Neutrophil (primary cell): ENCODE measurements around the gene CABLES1.

ENCODE experiments used
- H3K27ac ChIP-seq: fragments of 200-600 bp; sonication (generic); 2 replicates; pipeline ENCODE4 v1.5.1; 2016; ENCODE audit warnings: mild to moderate bottlenecking, moderate library complexity
- H3K27me3 ChIP-seq: fragments of 200-600 bp; sonication (generic); 2 replicates; pipeline ENCODE4 v1.6.0; 2016; ENCODE audit warnings: mild to moderate bottlenecking
- H3K36me3 ChIP-seq: fragments of 200-600 bp; sonication (generic); 2 replicates; pipeline ENCODE4 v1.5.1; 2017
- H3K4me1 ChIP-seq, 2 experiments: fragments of 200-600 bp in 1 of 2; sonication (generic) in 1 of 2; 1 replicate in 1 of 2; 2 replicates in 1 of 2; pipeline versions ENCODE4 v1.5.1 to v1.6.1; 2013 to 2016; ENCODE audit warnings: low read depth in 1 of 2, low read length in 1 of 2, mild to moderate bottlenecking in 1 of 2, moderate library complexity in 1 of 2; ENCODE audit not compliant: control insufficient read depth in 1 of 2, insufficient read depth in 1 of 2
- H3K4me3 ChIP-seq, 2 experiments: fragments of 200-600 bp in 1 of 2; sonication (generic) in 1 of 2; 1 replicate in 1 of 2; 2 replicates in 1 of 2; pipeline ENCODE4 v1.5.1; 2013 to 2016; ENCODE audit warnings: low read depth in 1 of 2, low read length in 1 of 2, mild to moderate bottlenecking in 1 of 2, moderate library complexity in 1 of 2
- H3K9me3 ChIP-seq: fragments of 200-600 bp; sonication (generic); 2 replicates; pipeline ENCODE4 v1.5.1; 2016
- CTCF ChIP-seq: fragments of 200-600 bp; sonication (generic); IDR thresholded peaks from 2 replicates; pipeline ENCODE4 v1.5.1; 2016; ENCODE audit warnings: antibody characterized with exemption

The CABLES1 gene

DNA sequence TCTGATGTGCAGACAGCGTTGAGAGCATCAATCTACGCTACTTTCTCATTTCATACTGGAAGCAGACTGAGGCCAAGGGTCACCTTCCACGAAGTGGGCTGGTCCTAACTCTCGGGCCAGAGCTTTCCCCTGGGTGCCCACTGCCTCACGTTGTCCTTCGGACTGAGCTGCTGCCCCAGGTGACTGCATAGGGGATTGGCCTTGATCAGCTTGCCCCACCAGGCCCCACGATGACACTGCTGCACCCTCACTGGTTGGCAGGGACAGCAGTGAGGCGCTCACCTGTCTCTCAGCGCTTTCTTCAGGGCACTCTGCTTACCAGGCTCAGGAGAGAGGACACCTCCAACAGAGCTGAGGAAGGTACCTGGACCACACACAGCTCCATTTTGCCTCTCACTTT is 47.3 kb downstream of the CABLES1 start:
- H3K9me3 ChIP-seq = no peaks in the 10 kb centered on the region
- no peak for TF ChIP-seq CTCF
- no peaks in the 10 kb centered on the region for H3K36me3 ChIP-seq
- no peaks in the 10 kb centered on the region for H3K27me3 ChIP-seq
- H3K4me3 ChIP-seq = no peak overlapping the region
- H3K27ac ChIP-seq = no peak overlapping the region
- no peaks in the 10 kb centered on the region for H3K4me1 ChIP-seq

DNA sequence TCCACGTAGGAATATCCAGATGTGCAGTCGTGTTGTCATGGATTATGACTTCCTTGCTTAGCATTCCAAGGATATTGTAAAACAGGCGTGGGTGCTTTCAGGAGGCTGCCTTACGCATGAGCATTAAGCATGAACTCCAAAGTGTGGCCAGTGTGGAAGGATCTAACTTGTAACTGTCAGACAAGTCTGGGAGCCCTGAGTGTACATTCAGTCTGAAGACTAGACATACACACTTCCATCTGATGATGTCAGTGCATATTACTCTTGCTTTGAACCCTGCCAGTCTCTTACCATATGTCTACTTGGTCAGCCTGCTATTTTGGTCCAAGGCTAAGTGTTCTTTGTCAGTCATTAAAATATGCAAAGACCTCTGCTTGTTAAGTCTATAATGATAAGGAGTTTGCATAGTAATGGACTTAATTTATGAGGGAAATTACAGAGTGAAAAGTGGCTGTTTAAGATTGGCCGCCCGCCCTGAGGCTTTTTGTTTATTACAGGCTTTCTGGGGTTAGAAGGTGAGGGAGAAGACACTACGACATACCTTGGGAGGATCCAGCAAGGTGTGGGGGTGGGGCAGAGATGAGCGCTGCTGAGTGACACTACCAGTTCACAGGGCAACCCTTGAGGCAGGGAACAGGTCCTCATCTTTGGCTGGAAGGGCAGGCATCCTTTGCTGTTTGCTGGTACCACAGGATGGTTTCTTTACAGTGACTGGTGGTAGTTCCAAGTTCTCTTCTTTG is 48.3 kb downstream of the CABLES1 start:
- no peaks in the 10 kb centered on the region for H3K9me3 ChIP-seq
- TF ChIP-seq CTCF = no peak
- H3K36me3 ChIP-seq = no peaks in the 10 kb centered on the region
- H3K4me3 ChIP-seq = no peak overlapping the region
- H3K4me1 ChIP-seq = no peaks in the 10 kb centered on the region
- no peak overlapping the region for H3K27ac ChIP-seq
- no peaks in the 10 kb centered on the region for H3K27me3 ChIP-seq

- Histone ChIP-seq H3K9me3 (no peaks in the 10 kb centered on the region), H3K4me1 (no peaks in the 10 kb centered on the region), H3K36me3 (no peaks in the 10 kb centered on the region), H3K27me3 (no peaks in the 10 kb centered on the region), H3K4me3 (no peak overlapping the region), H3K27ac (no peak overlapping the region)
- TF ChIP-seq CTCF = no peak
These were observed 51.5 kb downstream of the CABLES1 start for GRCh38 chr18:23186781-23187180.

- Histone ChIP-seq H3K27me3 (no peaks in the 10 kb centered on the region), H3K9me3 (no peaks in the 10 kb centered on the region), H3K4me3 (no peak overlapping the region), H3K4me1 (no peaks in the 10 kb centered on the region), H3K27ac (no peak overlapping the region), H3K36me3 (no peaks in the 10 kb centered on the region)
- no peak for TF ChIP-seq CTCF
These were observed 52.9 kb downstream of the CABLES1 start for GRCh38 chr18:23188068-23188760.

DNA sequence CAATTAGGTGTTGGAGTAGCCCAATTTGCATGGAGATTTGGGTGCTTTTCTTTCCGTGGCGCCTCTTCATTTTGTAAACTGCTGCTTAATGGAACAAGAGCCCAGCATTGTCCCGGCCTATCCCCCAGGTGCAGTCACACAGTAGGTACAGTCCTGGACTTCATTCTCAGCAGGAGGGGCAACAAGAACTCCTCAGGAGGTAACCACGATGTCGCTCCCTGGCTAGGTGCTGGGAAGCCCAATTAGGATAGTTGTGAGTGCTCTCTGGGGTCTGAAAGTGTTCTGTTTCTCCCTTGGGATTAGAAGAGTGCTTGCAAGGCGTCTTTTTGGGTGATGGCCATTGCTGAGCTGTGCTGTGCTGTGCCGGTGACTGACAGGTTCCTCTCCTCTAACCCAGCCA is 53.8 kb downstream of the CABLES1 start:
- no peak for TF ChIP-seq CTCF
- H3K9me3 ChIP-seq = no peaks in the 10 kb centered on the region
- no peak overlapping the region for H3K27ac ChIP-seq
- H3K36me3 ChIP-seq = no peaks in the 10 kb centered on the region
- H3K27me3 ChIP-seq = no peaks in the 10 kb centered on the region
- no peak overlapping the region for H3K4me3 ChIP-seq
- no peaks in the 10 kb centered on the region for H3K4me1 ChIP-seq
